ENCODE data around the gene NTM.

Gene NTM

GRCh38 chr11:131458421-131458820 is 88.0 kb downstream of the NTM start:
- Histone ChIP-seq H3K27me3 (ENCODE audit: insufficient read depth, low read length) (no peaks in the 10 kb centered on the region), H3K27ac (ENCODE audit: low read depth, low read length, poor library complexity, severe bottlenecking) (no peak overlapping the region), H3K4me2 (ENCODE audit: low read length) (no peak overlapping the region), H3K9me3 (ENCODE audit: low read length) (no peaks in the 10 kb centered on the region), H3K9me2 (ENCODE audit: low read depth, low read length) (no peaks in the 10 kb centered on the region), H4K20me1 (ENCODE audit: insufficient read depth, low read length) (no peaks in the 10 kb centered on the region), H3K36me3 (ENCODE audit: insufficient read depth, low read length) (no peaks in the 10 kb centered on the region), H3K79me2 (ENCODE audit: insufficient read depth, low read length) (no peaks in the 10 kb centered on the region), H3K9ac (ENCODE audit: low read length) (no peak overlapping the region), H3K4me1 (ENCODE audit: insufficient read depth, low read length, severe bottlenecking) (no peaks in the 10 kb centered on the region), H3K4me3 (ENCODE audit: low read depth, low read length, poor library complexity, severe bottlenecking) (no peak overlapping the region), H2AFZ (ENCODE audit: low read length) (no peak overlapping the region), H3F3A (ENCODE audit: insufficient read depth, low read length) (no peaks in the 10 kb centered on the region)
- no peak for TF ChIP-seq EZH2 (IDR thresholded peaks at IDR 0.05; ENCODE audit: borderline replicate concordance, low read length)
- TF ChIP-seq, protein P1, sequence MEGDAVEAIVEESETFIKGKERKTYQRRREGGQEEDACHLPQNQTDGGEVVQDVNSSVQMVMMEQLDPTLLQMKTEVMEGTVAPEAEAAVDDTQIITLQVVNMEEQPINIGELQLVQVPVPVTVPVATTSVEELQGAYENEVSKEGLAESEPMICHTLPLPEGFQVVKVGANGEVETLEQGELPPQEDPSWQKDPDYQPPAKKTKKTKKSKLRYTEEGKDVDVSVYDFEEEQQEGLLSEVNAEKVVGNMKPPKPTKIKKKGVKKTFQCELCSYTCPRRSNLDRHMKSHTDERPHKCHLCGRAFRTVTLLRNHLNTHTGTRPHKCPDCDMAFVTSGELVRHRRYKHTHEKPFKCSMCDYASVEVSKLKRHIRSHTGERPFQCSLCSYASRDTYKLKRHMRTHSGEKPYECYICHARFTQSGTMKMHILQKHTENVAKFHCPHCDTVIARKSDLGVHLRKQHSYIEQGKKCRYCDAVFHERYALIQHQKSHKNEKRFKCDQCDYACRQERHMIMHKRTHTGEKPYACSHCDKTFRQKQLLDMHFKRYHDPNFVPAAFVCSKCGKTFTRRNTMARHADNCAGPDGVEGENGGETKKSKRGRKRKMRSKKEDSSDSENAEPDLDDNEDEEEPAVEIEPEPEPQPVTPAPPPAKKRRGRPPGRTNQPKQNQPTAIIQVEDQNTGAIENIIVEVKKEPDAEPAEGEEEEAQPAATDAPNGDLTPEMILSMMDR (IDR thresholded peaks at IDR 0.05; ENCODE audit: low read length), result no peak

DNA sequence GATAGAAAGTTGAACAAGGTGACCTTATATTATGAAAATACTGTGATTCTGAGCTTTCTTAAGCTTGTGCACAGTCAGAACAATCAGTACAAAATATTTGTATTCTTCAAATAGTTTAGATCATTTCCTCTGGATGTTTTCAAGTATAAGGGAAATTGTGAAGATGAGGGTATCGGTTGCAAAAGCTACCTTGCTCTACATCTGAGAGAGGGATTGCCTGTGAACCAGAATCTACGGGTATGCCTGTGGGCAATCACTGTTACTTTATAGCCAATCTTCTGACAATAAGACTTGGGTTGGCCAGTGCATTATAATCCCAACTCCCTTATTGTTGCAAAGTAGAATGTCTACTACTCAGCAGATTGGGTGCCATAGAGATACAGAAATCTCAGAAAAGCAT is 90.5 kb downstream of the NTM start:
- no peak overlapping the region for H3K4me2 ChIP-seq (ENCODE audit: low read length)
- H2AFZ ChIP-seq (ENCODE audit: low read length), result no peak overlapping the region
- no peak overlapping the region for H3K27ac ChIP-seq (ENCODE audit: low read depth, low read length, poor library complexity, severe bottlenecking)
- H4K20me1 ChIP-seq (ENCODE audit: insufficient read depth, low read length), result no peaks in the 10 kb centered on the region
- H3K4me3 ChIP-seq (ENCODE audit: low read depth, low read length, poor library complexity, severe bottlenecking), result no peak overlapping the region
- H3K79me2 ChIP-seq (ENCODE audit: insufficient read depth, low read length), result no peaks in the 10 kb centered on the region
- H3K9me3 ChIP-seq (ENCODE audit: low read length), result no peaks in the 10 kb centered on the region
- no peaks in the 10 kb centered on the region for H3K36me3 ChIP-seq (ENCODE audit: insufficient read depth, low read length)
- TF ChIP-seq EZH2 (IDR thresholded peaks at IDR 0.05; ENCODE audit: borderline replicate concordance, low read length), result no peak
- TF ChIP-seq, protein P1 (IDR thresholded peaks at IDR 0.05; ENCODE audit: low read length), result no peak
- H3K27me3 ChIP-seq (ENCODE audit: insufficient read depth, low read length), result no peaks in the 10 kb centered on the region
- H3K4me1 ChIP-seq (ENCODE audit: insufficient read depth, low read length, severe bottlenecking), result no peaks in the 10 kb centered on the region
- H3F3A ChIP-seq (ENCODE audit: insufficient read depth, low read length), result no peaks in the 10 kb centered on the region
- H3K9me2 ChIP-seq (ENCODE audit: low read depth, low read length), result no peaks in the 10 kb centered on the region
- H3K9ac ChIP-seq (ENCODE audit: low read length), result no peak overlapping the region

- H3K79me2 ChIP-seq (ENCODE audit: insufficient read depth, low read length), result no peaks in the 10 kb centered on the region
Observed at GRCh38 chr11:131462622-131463021, 92.2 kb downstream of the NTM start.

More at GRCh38 chr11:131462622-131463021, 92.2 kb downstream of the NTM start:
- Histone ChIP-seq H2AFZ (ENCODE audit: low read length) (no peak overlapping the region), H3K36me3 (ENCODE audit: insufficient read depth, low read length) (no peaks in the 10 kb centered on the region), H3K27me3 (ENCODE audit: insufficient read depth, low read length) (no peaks in the 10 kb centered on the region), H3K4me1 (ENCODE audit: insufficient read depth, low read length, severe bottlenecking) (no peaks in the 10 kb centered on the region), H3K27ac (ENCODE audit: low read depth, low read length, poor library complexity, severe bottlenecking) (no peak overlapping the region), H3K9me3 (ENCODE audit: low read length) (no peaks in the 10 kb centered on the region), H3K9me2 (ENCODE audit: low read depth, low read length) (no peaks in the 10 kb centered on the region), H3K9ac (ENCODE audit: low read length) (no peak overlapping the region), H3K4me3 (ENCODE audit: low read depth, low read length, poor library complexity, severe bottlenecking) (no peak overlapping the region), H4K20me1 (ENCODE audit: insufficient read depth, low read length) (no peaks in the 10 kb centered on the region), H3F3A (ENCODE audit: insufficient read depth, low read length) (no peaks in the 10 kb centered on the region), H3K4me2 (ENCODE audit: low read length) (no peak overlapping the region)
- no peak for TF ChIP-seq EZH2 (IDR thresholded peaks at IDR 0.05; ENCODE audit: borderline replicate concordance, low read length)
- TF ChIP-seq, protein P1 (IDR thresholded peaks at IDR 0.05; ENCODE audit: low read length), result no peak

Measured in OCI-LY1 (cell line).